HEK293 (cell line): ENCODE results near the gene FAM136A.

Experiments
- EGR2 ChIP-seq: fragments of 450-650 bp; formaldehyde crosslinking; IDR thresholded peaks from 2 replicates; pipeline ENCODE4 v1.5.1; 2016; ENCODE audit warnings: low read depth, missing biosample characterization, missing genetic modification characterization
- GFI1B ChIP-seq: fragments of 450-650 bp; formaldehyde crosslinking; IDR thresholded peaks from 2 replicates; pipeline ENCODE4 v1.5.1; 2016; ENCODE audit warnings: missing biosample characterization, missing genetic modification characterization
- MZF1 ChIP-seq: fragments of 450-650 bp; formaldehyde crosslinking; IDR thresholded peaks from 2 replicates; pipeline ENCODE4 v1.5.1; 2017; ENCODE audit warnings: missing biosample characterization, missing genetic modification characterization, borderline replicate concordance
- PRDM6 ChIP-seq: fragments of 450-650 bp; formaldehyde crosslinking; IDR thresholded peaks from 2 replicates; pipeline ENCODE4 v1.5.1; 2017; ENCODE audit warnings: missing biosample characterization, missing genetic modification characterization
- RBAK ChIP-seq: fragments of 450-650 bp; formaldehyde crosslinking; IDR thresholded peaks from 2 replicates; pipeline ENCODE4 v1.5.1; 2016; ENCODE audit warnings: missing biosample characterization, missing genetic modification characterization
- REST ChIP-seq: fragments of 450-650 bp; formaldehyde crosslinking; IDR thresholded peaks from 2 replicates; pipeline ENCODE4 v1.5.1; 2016; ENCODE audit warnings: missing biosample characterization, missing genetic modification characterization
- SP2 ChIP-seq: fragments of 450-650 bp; formaldehyde crosslinking; IDR thresholded peaks from 2 replicates; pipeline ENCODE4 v1.5.1; 2016; ENCODE audit warnings: missing biosample characterization, missing genetic modification characterization
- ZNF138 ChIP-seq: fragments of 450-650 bp; formaldehyde crosslinking; IDR thresholded peaks from 2 replicates; pipeline ENCODE4 v1.5.1; 2016; ENCODE audit warnings: missing biosample characterization, missing genetic modification characterization, borderline replicate concordance
- ZNF157 ChIP-seq: fragments of 450-650 bp; formaldehyde crosslinking; IDR thresholded peaks from 2 replicates; pipeline ENCODE4 v1.5.1; 2016; ENCODE audit warnings: missing biosample characterization, missing genetic modification characterization
- ZNF221 ChIP-seq: fragments of 450-650 bp; formaldehyde crosslinking; IDR thresholded peaks from 2 replicates; pipeline ENCODE4 v1.5.1; 2017; ENCODE audit warnings: missing biosample characterization, missing genetic modification characterization, borderline replicate concordance
- ZNF24 ChIP-seq: fragments of 450-650 bp; formaldehyde crosslinking; IDR thresholded peaks from 2 replicates; pipeline ENCODE4 v1.5.1; 2016; ENCODE audit warnings: missing biosample characterization, missing genetic modification characterization
- ZNF280C ChIP-seq: fragments of 450-650 bp; formaldehyde crosslinking; IDR thresholded peaks from 2 replicates; pipeline ENCODE4 v1.5.1; 2016; ENCODE audit warnings: missing biosample characterization, missing genetic modification characterization
- ZNF433 ChIP-seq: fragments of 450-650 bp; formaldehyde crosslinking; IDR thresholded peaks from 2 replicates; pipeline ENCODE4 v1.5.1; 2016; ENCODE audit warnings: missing biosample characterization, missing genetic modification characterization, low read depth
- ZNF501 ChIP-seq: fragments of 450-650 bp; formaldehyde crosslinking; IDR thresholded peaks from 2 replicates; pipeline ENCODE4 v1.5.1; 2016; ENCODE audit warnings: missing biosample characterization, missing genetic modification characterization
- ZNF514 ChIP-seq: fragments of 450-650 bp; formaldehyde crosslinking; IDR thresholded peaks from 2 replicates; pipeline ENCODE4 v1.5.1; 2016; ENCODE audit warnings: missing biosample characterization, missing genetic modification characterization
- ZNF549 ChIP-seq: fragments of 450-650 bp; IDR thresholded peaks from 2 replicates; pipeline ENCODE4 v1.5.1; 2018; ENCODE audit warnings: missing biosample characterization, missing genetic modification characterization, mild to moderate bottlenecking, inconsistent platforms, moderate library complexity
- ZNF585B ChIP-seq: fragments of 450-650 bp; formaldehyde crosslinking; IDR thresholded peaks from 2 replicates; pipeline ENCODE4 v1.5.1; 2016; ENCODE audit warnings: missing biosample characterization, missing genetic modification characterization
- ZNF610 ChIP-seq: fragments of 450-650 bp; formaldehyde crosslinking; IDR thresholded peaks from 2 replicates; pipeline ENCODE4 v1.5.1; 2016; ENCODE audit warnings: missing biosample characterization, missing genetic modification characterization, borderline replicate concordance
- ZNF654 ChIP-seq: fragments of 450-650 bp; formaldehyde crosslinking; IDR thresholded peaks from 2 replicates; pipeline ENCODE4 v1.5.1; 2016; ENCODE audit warnings: low read depth, missing biosample characterization, missing genetic modification characterization
- ZNF670 ChIP-seq: fragments of 450-650 bp; formaldehyde crosslinking; IDR thresholded peaks from 2 replicates; pipeline ENCODE4 v1.5.1; 2016; ENCODE audit warnings: missing biosample characterization, missing genetic modification characterization, low read depth
- ZNF704 ChIP-seq: fragments of 450-650 bp; formaldehyde crosslinking; IDR thresholded peaks from 2 replicates; pipeline ENCODE4 v1.5.1; 2016; ENCODE audit warnings: missing biosample characterization, missing genetic modification characterization
- ZNF777 ChIP-seq: fragments of 450-650 bp; formaldehyde crosslinking; IDR thresholded peaks from 2 replicates; pipeline ENCODE4 v1.5.1; 2017; ENCODE audit warnings: missing biosample characterization, missing genetic modification characterization, borderline replicate concordance
- ZNF792 ChIP-seq: fragments of 450-650 bp; formaldehyde crosslinking; IDR thresholded peaks from 2 replicates; pipeline ENCODE4 v1.5.1; 2016; ENCODE audit warnings: missing biosample characterization, missing genetic modification characterization
- ZXDB ChIP-seq: fragments of 450-650 bp; formaldehyde crosslinking; IDR thresholded peaks from 2 replicates; pipeline ENCODE4 v1.5.1; 2016; ENCODE audit warnings: missing biosample characterization, missing genetic modification characterization
- TF ChIP-seq, protein P1 (sequence below): fragments of 450-650 bp; formaldehyde crosslinking; optimal IDR thresholded peaks from 2 replicates; pipeline ENCODE3; 2016; ENCODE audit warnings: missing biosample characterization, mild to moderate bottlenecking, missing genetic modification characterization
- TF ChIP-seq, protein P2 (sequence below): fragments of 450-650 bp; IDR thresholded peaks from 2 replicates; pipeline ENCODE4 v1.5.1; 2018; ENCODE audit warnings: missing biosample characterization, mild to moderate bottlenecking, missing genetic modification characterization

Gene FAM136A

GRCh38 chr2:70301344-70302194, at the start of gene FAM136A (continued):
- TF ChIP-seq ZNF433 (tag by site-specific recombination) (no peak), PRDM6 (tag by site-specific recombination) (no peak), ZNF704 (tag by site-specific recombination) (no peak), ZNF501 (tag by site-specific recombination) (0 out of 2 replicates have a peak, but pooled peaks have one; percentile 42), ZNF792 (no peak), MZF1 (tag by site-specific recombination) (no peak), ZNF514 (tag by site-specific recombination) (no peak), ZNF221 (tag by site-specific recombination) (no peak), GFI1B (no peak), ZNF610 (tag by site-specific recombination) (no peak; the same call in 1 of the 2 replicates), ZNF138 (tag by site-specific recombination) (no peak), ZNF157 (tag by site-specific recombination) (no peak), EGR2 (peak; percentile 79), ZNF24 (tag by site-specific recombination) (no peak), ZNF585B (tag by site-specific recombination) (no peak), ZNF670 (tag by site-specific recombination) (no peak), ZNF777 (tag by site-specific recombination) (no peak), SP2 (tag by site-specific recombination) (peak; percentile 42), REST (tag by site-specific recombination) (0 out of 2 replicates have a peak, but pooled peaks have one; percentile 12), ZNF654 (peak; percentile 33), ZXDB (peak; percentile 99), ZNF280C (tag by site-specific recombination) (no peak), RBAK (no peak), ZNF549 (tag by site-specific recombination) (no peak)
- TF ChIP-seq, protein P1, sequence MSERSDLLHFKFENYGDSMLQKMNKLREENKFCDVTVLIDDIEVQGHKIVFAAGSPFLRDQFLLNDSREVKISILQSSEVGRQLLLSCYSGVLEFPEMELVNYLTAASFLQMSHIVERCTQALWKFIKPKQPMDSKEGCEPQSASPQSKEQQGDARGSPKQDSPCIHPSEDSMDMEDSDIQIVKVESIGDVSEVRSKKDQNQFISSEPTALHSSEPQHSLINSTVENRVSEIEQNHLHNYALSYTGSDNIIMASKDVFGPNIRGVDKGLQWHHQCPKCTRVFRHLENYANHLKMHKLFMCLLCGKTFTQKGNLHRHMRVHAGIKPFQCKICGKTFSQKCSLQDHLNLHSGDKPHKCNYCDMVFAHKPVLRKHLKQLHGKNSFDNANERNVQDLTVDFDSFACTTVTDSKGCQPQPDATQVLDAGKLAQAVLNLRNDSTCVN (tag by site-specific recombination), result peak; percentile 75
- TF ChIP-seq, protein P2, sequence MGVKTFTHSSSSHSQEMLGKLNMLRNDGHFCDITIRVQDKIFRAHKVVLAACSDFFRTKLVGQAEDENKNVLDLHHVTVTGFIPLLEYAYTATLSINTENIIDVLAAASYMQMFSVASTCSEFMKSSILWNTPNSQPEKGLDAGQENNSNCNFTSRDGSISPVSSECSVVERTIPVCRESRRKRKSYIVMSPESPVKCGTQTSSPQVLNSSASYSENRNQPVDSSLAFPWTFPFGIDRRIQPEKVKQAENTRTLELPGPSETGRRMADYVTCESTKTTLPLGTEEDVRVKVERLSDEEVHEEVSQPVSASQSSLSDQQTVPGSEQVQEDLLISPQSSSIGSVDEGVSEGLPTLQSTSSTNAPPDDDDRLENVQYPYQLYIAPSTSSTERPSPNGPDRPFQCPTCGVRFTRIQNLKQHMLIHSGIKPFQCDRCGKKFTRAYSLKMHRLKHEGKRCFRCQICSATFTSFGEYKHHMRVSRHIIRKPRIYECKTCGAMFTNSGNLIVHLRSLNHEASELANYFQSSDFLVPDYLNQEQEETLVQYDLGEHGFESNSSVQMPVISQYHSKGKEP (tag by site-specific recombination), result 0 out of 2 replicates have a peak, but pooled peaks have one; percentile 18
